ENCODE results near the gene OR5AR1. TPM values are rescaled to one million over a fixed set of nuclear protein-coding genes. Genes with fewer than 3 reads are reported as not detected.

The OR5AR1 gene
- total RNA-seq, 1 donor from 2014 or later: not detected

Other genes with a start within 250 kb of the OR5AR1 start
- not detected for gene OR5M3, start 190.3 kb upstream of the OR5AR1 start, total RNA-seq
- not detected for gene OR5M8, start 172.3 kb upstream of the OR5AR1 start, total RNA-seq
- not detected for gene OR5M11, start 120.4 kb upstream of the OR5AR1 start, total RNA-seq
- gene OR5M10, start 86.0 kb upstream of the OR5AR1 start, total RNA-seq: not detected
- gene OR5M1, start 48.8 kb upstream of the OR5AR1 start, total RNA-seq: not detected
- not detected for gene OR5AP2, start 21.2 kb upstream of the OR5AR1 start, total RNA-seq
- gene OR9G1, start 35.4 kb downstream of the OR5AR1 start, total RNA-seq: not detected
- not detected for gene OR9G4, start 85.0 kb downstream of the OR5AR1 start, total RNA-seq